Stimulated activated CD8-positive, alpha-beta memory T cell treated with anti-CD3 and anti-CD28 coated beads, Interleukin-2, amount 100 ng/mL, for 1 hour (primary cell): ENCODE measurements around the gene TDG.

Experiments
- DNase-seq, 2 donors: peaks; one replicate each; pipeline ENCODE4 v3.0.0-alpha.2; 2020; ENCODE audit warnings: low read depth in 2 of 2

TDG gene

GRCh38 chr12:103965590-103966504 is at the start of gene TDG:
TSS of gene TDG (plus strand) at chr12:103965872. CDS start at chr12:103966038, 166 bp downstream.
- DNase-seq, result peak; percentile 91 to 95

GRCh38 chr12:103917873-103918272 is 47.8 kb upstream of the TDG start:
- no peak for DNase-seq

GRCh38 chr12:103924761-103925641 is 40.7 kb upstream of the TDG start:
- DNase-seq, result no peak

- peak; percentile 14 to 22 for DNase-seq
Measured at GRCh38 chr12:103928682-103929045, 37.0 kb upstream of the TDG start.

- peak; percentile 63 to 68 for DNase-seq
Measured at GRCh38 chr12:103929046-103929783, 36.5 kb upstream of the TDG start.

GRCh38 chr12:103929784-103930033 is 36.0 kb upstream of the TDG start:
- DNase-seq, result no peak

GRCh38 chr12:103930034-103930786 is 35.5 kb upstream of the TDG start, which contains the start of gene HSP90B1:
TSS of gene HSP90B1 (plus strand) at chr12:103930410. CDS start at chr12:103930516, 106 bp downstream.
- peak; percentile 98 to 99 for DNase-seq

- DNase-seq, result peak in 1 of 2 donors; percentile 2
Measured at GRCh38 chr12:103930787-103931735, 34.6 kb upstream of the TDG start.

GRCh38 chr12:103933237-103933636 is 32.4 kb upstream of the TDG start:
- DNase-seq, result no peak

GRCh38 chr12:103936679-103937078 is 29.0 kb upstream of the TDG start:
- no peak for DNase-seq

- DNase-seq, result no peak
Measured at GRCh38 chr12:103944964-103945363, 20.7 kb upstream of the TDG start.

GRCh38 chr12:103947871-103948555 is 17.7 kb upstream of the TDG start:
- no peak for DNase-seq

- no peak for DNase-seq
Measured at GRCh38 chr12:103948746-103949406, 16.8 kb upstream of the TDG start.

- no peak for DNase-seq
Measured at GRCh38 chr12:103952497-103952896, 13.2 kb upstream of the TDG start.

- no peak for DNase-seq
Measured at GRCh38 chr12:103955811-103956508, 9.7 kb upstream of the TDG start.

GRCh38 chr12:103956509-103957027 is 9.1 kb upstream of the TDG start:
- DNase-seq, result no peak

- DNase-seq, result no peak
Measured at GRCh38 chr12:103957865-103958388, 7.7 kb upstream of the TDG start.

GRCh38 chr12:103958621-103959020 is 7.1 kb upstream of the TDG start:
- no peak for DNase-seq
